Measurements from ENCODE around the gene PDLIM5.
A peak's percentile ranks its signal among the peaks of the same experiment; 100 is the strongest.
"Not testable (repeated sequence)": the region's sequence is repeated elsewhere in the genome, so short reads cannot be mapped to it uniquely, and the experiment has no call there.

PDLIM5 gene

DNA sequence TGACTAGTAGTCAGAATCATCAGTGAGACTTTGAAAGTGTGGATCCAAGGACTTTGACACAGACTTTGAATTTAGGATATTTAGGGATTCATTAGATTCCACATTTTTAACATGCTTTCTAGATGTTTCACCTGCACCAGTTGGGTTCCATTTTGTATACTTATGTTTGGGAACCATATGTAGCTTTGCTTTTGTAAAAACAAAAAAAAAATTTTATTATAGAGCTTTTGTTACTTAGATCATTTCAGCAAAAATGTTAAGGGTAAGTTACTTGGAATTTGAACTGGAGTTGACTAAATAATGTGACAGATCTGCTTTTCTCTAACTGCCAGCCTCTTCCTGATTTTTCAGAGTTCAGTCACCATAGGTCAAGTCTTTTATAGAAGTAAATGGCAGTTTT is 14.6 kb downstream of the PDLIM5 start:
- peak; percentile 45 for DNase-seq

DNA sequence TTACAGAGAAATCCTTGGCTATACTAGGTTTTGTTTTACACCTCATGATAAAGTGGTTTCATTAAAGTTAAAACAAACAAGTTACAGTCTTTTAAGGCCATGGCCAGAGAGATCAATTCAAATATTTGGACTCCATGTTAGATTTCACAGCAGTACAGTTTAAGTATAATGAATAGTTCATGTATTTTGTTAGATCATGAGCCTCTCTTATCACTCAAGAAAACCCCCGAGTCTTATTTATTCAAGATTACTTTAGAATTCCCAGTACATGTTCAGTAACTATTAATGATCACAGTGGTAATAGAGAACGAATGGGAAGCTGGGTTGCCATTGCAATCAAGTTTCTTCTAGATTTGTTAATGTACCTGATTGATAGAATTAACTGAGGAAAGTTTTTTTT is 15.2 kb downstream of the PDLIM5 start:
- no peak for DNase-seq

DNA sequence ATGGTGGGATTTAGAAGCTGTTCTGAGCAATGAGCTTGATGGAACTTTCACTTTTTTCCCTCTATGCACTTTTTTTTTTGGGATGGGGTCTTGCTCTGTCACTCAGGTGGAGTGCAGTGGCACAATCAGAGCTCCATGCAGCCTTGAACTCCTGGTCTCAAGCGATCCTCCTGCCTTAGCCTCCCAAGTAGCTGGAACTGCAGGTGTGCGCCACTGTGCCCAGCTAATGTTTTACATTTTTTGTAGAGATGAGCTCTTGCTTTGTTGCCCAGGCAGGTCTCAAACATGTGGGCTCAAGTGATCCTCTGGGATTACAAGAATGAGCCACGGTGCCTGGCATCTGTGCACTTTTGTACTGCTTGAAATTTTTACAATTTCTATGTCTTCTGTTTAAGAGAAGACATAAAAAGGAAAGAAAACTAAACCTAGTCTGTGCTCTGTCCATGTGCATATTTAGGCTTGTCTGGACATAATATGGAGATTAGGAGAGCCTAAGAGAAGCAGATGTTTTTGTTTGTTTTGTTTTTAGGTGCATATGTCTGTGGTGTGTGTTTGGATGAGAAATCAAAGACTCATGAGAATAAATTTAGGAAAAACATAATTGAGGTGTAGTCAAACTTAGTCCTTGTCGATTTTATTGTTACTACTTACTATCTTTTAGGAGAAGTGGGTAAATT is 16.5 kb downstream of the PDLIM5 start:
- DNase-seq: no peak

DNA sequence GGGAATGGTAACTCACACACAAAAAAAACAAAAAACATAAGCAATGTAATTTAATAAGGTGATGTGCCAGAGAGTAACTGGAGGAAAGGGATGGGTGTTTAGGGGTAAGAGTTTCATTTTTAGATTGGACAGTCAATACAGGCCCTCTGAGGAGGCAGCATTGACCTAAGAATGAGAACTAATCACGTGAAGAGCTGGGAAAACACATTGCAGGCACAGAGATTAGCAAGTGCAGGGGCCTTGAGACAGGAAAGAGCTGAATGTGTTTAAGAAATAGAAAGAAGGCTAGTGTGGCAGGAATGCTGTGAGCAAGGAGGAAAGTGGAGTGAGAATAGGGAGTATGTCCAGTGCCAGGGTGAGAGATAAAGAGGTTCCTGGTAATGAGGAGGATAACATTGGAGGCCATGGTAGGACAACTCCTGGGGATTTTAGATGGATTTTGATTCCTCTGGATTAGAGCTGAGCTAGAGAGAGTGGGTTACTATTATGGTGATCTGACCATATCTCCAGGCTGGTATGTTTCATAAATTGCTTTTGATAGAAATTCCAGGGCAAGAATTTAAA is 17.6 kb downstream of the PDLIM5 start:
- no peak for DNase-seq

DNA sequence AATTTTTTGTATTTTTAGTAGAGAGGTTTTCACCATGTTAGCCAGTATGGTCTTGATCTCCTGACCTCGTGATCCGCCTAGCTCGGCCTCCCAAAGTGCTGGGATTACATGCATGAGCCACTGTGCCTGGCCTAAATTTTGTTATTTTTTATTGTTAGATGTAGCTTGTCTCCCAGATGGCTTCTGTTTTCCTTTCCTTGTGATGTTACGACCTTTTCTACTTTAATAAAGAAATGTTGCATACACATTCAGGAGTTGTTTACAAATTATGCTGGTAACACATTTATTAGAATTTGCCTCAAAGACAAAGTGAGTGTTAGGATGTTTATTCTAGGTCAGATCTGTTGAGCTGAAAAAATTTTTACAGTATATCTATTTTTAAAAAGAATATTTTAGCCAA is 18.4 kb downstream of the PDLIM5 start:
- DNase-seq: no peak

DNA sequence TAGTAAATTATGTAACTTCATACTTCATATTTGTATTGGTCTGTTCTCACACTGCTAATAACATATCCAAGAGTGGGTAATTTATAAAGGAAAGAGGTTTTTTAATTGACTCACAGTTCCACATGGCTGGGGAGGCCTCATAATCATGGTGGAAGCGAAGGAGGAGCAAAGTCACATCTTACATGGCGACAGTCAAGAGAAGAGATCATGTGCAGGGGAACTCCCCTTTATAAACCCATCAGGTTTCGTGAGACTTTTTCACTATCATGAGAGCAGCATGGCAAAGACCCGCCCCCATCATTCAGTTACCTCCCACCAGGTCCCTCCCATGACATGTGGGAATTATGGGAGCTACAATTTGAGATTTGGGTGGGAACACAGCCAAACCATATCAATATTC is 19.0 kb downstream of the PDLIM5 start:
- DNase-seq: not testable (repeated sequence)

DNA sequence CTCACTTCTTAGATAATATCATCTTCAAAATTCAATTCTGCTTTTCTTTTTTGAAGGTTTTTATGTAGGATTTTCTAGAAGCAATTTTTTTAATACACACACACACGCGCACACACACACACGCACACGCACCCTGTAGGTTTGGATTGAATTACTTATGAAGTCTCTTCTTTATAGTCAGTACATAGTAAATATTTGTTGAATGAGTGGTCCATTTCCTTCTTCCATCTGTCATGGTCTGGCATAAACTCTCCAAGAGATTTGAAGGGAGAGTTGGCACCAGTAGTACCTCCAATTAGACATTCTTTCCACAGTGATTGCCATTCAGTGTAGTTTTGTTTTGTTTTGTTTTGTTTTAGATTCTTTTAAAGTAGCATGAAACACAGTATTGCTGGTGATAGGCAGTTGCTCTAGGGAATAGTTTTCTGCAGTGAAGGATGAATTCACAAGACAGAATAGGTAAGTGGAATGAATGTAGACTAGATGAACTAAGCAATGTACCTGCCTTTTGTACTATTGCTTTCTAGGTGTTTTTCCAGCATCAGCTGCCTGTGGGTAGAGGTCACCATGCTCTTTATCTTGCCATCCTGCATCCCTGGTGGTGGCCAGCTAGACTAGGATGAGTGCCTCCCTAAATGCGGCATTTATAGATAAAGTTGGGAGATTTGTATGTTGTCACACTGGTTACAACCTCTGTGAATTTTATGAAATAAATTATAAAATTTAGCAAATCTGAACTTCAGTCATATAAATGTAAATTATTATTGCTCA is 20.5 kb downstream of the PDLIM5 start:
- peak; percentile 79 for DNase-seq

DNA sequence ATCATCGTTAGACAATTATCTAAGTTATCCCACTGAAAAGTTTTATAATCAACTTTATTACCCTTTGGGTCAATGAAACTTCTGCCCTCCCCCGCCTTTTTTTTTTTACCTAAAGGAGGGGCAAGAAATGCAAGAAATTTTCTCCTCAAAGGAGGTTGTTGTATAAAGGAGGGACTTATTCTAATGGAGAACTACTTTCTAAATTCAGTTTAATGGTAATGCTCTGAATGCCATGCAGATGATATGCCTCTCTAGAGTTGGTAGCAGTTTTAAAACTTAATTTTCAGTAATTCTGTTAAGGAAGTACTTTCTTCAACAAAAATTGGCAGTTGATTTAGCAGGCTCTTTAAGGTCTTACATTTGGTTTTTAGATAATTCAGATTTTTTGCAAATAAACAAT is 23.3 kb downstream of the PDLIM5 start:
- DNase-seq: no peak

DNA sequence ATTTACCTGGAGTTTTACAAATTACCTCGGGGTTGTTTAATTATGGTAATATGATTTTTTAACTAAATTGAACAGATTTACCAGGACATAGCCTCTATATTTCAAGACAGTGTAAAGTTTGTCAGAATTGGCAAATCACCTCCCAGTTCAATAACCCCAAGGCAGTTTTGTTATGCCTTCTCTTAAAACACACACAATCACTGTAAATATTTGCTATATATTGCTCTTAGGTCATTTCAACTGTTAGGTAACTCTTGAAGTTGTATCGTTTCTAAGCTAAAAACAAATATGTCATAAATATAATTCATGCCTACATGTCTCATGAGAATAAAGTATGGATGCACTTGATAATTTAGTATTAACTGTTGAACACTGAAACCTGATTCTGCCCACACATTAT is 24.1 kb downstream of the PDLIM5 start:
- no peak for DNase-seq

DNA sequence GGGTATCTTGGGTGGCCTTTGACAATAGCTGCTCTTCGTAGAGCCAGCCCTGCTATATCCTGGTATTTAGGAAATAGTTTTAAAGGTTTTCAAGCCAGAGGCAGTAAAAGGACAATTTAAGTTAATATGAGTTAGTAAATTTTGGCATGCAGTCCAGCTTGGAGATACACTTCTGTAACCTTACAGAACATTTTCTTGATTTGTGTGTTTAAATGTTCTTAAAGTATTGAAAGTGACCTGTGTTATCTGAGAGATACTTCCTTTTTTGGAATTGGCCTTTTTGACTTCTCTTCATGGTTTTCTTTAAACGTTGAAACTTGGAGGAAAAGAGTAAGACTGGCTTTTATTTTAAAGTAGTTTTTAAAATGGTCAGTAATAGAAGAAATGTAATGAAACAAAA is 25.5 kb downstream of the PDLIM5 start:
- no peak for DNase-seq

DNA sequence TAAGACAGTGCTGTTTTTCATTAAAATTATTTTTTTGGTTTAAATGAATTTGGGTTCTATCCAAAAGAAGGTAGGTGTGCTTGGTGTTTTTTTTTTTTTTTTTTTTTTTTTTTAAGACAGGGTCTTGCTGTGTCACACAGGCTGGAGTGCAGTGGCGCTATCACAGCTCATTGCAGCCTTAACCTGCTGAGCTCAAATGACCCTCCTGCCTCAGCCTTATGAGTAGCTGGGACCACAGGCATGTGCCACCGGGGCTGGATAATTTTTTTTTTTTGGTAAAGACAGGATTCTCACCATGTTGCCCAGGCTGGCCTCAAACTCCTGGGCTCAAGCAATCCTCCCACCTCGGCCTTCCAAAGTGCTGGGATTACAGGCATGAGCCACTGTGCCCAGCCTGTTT is 27.1 kb downstream of the PDLIM5 start:
- not testable (repeated sequence) for DNase-seq

DNA sequence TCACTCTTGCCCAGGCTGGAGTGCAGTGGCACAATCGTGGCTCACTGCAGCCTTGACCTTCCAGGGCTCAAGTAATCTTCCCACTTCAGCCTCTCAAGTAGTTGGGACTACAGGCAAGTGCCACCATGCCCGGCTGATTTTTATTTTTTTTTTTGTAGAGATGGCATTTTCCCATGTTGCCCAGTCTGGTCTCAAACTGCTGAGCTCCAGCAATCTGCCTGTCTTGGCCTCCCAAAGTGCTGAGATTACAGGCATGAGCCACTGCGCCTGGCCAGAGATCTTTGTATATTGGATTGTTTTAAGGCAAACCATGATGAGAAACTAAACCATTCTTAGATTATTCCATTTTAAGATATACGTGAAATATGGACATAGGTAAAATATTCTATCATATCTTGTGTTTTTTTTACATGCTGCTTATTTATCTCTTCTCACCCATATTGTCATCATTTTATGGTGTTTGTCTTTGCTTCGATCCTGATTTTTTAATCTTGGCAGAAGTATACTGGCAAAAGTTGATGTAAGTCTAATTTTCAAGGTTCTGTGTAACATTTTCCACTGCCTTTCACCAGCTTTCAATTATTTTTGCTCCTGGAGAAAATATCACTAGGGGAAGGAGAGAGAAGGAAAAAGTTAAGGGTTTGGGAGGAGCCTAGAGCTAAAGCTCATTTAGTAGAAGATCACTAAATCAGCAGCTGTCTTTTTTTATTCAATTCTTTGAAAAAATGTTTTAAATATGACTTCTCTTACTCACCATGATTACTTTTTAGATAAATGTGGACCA is 27.8 kb downstream of the PDLIM5 start:
- no peak for DNase-seq

DNA sequence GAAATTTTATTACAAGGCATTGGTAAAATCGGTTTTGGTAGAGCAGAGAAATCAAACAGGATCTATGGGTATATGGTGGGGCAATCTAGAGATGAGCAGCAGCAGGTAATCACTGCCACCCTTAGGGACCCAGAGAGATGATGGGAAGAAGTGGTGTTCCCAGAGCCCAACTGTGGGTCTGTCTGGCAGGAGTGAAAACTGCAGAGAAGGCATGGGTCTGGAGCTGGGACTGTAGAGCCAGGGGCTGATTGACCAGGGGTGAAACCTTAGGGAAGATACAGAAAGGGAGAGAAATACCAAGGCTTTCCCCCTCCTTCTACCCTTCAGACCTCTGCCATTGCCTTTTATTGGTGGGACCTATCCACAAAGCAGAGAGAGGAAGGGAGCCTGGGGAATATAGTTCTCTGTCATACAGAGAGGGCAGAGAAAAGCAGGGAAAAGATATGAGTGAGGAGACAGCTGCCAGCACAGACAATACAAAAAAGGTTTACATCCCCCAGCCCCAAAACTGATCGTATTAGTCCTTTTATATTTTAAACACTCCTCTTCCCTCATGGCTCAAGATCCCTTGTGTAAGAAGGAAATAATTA is 28.7 kb downstream of the PDLIM5 start:
- DNase-seq: no peak

DNA sequence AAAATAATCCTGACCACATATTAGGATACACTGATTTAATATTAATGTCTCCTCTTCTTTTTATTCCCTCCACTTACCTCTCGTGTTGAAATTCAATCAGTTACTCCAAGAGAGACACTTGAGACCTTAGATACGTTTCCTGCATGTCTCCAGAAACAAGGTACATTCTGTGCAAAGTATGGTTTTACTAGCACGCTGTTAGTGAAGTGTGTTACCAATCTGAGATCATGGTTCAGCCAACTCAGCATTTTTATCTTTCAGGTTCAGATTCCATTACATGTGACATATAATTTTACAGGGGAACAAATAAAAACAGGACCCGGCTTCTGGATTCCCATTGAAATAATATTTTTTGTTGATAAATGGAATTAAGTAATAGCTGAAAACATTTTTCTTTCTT is 32.2 kb downstream of the PDLIM5 start:
- no peak for DNase-seq

DNA sequence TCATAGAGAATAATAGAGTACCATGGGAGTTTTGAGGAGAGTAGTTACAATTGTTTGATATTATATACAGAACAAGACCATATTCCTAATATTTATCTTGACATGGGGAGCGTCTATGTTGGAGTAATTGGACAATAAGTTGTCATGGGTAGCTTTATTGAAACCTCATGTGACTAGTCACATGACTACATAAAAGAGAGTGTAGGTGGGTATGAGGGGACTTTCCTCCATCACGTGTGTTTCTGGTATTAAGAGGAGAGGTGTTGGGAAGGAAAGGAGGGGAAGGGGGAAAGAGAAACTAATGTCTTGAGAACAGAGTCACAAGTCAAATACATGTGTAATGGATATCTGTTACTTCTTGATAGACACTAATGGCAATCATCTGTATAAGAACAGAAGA is 33.1 kb downstream of the PDLIM5 start:
- DNase-seq: no peak

DNA sequence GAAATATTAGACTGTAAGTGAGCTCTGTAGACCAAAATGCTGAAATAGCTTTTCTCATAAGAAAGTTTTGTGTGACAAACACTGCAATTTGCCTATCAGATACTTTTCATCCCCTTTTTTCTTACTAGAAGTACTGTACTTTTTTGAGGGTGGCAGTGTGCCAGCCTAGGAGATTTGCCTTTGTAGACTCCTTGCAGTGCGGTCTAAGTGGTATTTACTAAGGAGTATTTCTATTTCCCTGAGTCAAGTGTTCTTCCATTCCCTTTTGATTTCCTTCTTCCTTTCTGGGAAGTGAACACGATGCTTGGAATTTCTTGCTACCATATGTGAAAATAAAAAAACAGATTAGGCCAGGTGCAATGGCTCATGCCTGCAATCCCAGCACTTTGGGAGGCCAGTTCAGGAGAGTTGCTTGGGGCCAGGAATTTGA is 34.6 kb downstream of the PDLIM5 start:
- DNase-seq: peak; percentile 36

DNA sequence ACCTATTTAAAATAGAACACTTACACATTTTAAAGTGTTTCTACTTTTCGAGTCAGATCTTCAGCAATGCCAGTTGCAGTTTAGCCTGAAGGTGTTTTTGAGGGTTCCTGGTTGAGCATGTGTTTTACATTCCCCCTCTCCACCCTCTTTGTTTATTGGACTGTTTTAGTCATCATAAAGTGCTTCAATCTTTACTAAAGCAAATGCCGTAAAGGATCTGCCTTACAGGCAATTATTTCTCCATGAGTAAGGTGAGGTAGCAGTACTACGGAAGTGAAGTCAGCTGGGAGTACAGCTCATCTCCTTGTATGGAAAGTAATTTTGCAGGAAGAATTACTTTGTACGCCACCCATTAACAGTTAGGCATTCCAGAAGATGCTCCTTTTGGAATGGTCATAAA is 36.9 kb downstream of the PDLIM5 start:
- DNase-seq: peak; percentile 92

DNA sequence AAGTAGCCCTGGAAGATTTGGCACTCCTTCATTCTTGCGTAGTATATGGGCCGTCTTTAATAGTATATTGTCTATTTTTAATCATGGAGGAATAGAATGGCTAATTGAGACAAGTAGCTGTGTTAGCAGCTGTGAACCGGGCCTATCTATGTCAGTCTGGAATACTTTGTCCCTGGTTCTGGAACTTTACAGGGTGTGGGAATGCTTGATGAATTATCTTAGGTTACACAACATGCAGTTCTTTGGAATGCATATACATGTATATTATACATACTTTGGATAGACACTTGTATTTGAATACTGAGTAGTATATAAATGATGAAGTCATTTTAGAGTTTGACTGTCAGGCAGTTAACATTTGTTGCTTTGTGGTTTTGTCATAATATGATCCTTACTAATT is 37.4 kb downstream of the PDLIM5 start:
- DNase-seq: no peak

DNA sequence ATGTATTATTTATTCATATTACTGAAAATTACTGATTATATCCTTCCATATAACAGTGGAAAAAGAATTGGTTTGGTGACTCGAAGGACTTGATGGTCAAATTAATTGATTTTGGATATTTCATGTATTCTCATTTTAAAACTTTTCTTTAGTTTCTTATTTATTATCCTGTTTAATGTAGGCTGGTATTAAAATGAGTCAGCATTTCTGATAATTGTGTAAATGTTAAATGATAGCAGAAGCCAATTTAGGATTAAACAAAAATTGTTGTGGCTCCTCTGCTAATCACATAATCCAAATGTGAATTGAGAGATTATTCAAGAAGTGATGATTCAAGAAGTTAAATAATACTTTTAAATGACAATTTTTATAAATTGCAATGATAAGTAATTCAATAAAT is 38.7 kb downstream of the PDLIM5 start:
- DNase-seq: no peak

DNA sequence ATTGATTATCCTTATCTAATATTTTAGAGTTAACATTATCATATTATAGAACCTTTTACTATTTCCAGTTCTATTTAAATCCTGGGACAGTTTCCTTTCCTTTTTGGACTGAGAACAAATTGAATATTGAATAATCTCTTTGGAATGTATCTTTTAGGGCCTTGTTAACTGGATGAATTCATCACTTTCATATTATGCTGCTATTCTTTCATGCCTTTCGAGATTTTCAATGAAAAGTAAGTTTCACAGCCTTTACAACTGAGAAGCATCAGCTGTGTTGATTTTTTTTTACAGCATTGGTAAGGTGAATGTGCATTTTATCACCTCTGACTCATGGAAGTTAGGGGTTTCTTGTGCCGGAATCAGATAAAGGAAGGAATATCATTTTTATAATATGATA is 39.6 kb downstream of the PDLIM5 start:
- DNase-seq: peak; percentile 74

DNA sequence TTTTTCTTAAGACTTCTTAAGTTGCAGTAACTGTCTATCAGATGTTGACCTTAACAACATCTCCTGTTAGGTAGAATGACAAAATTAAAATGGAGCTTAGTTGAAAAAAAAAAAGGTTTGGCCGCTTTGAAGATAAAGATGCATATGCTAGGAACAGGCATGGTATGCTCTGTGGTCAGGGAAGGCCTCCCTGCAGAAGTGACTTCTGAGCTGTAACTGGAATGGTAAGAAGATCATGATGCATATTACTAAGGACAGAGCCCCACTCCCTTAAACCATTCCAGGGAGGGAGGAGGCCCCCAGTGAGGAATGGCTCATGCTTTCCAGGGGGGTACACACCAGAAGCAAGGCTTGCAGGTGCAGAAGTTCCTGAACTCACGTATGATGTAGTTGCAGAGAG is 43.7 kb downstream of the PDLIM5 start:
- no peak for DNase-seq

DNA sequence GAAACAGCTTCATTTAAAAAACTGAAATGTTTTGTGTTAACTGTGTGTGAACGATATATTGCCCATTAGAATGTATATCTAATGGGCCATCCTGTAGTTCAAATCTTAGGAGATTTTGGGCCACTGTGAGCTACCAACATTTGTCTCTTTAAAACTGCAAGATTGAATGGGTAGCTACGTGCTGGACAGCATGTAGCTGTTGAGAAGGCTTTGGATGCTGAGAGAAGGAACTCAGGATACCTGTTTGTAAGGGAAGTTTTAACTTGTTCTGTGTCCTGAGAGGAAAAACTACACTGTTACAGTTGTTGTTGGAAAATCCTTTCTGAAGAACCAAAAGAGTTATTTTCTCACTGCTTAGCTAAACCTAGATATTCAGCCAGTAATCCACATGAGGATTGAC is 45.9 kb downstream of the PDLIM5 start:
- no peak for DNase-seq

DNA sequence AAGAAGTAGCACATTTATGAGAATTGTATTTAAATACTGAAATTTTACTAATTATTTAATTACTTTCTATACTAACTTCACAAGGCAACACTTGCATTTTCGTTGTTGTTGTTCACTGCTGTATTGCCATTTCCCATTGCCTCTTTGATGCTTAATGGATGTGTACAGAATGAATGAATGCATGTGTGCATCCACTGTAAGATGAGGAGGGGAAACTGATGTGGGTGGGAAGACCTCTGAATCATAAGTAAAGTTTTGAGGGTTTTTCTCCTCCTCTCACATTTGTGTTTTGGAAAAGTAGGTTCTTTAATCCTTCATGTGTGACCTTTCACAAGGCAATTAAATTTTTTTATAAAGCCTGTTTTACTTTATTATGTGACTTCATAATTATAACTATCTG is 46.8 kb downstream of the PDLIM5 start:
- no peak for DNase-seq
